Lower leg skin (tissue), 4 donors: ENCODE data around the gene KRT80. TPM values are rescaled to one million over a fixed set of nuclear protein-coding genes. Genes with fewer than 3 reads are reported as not detected.

Experiments used
- DNase-seq, 2 donors: peaks; one replicate each; pipeline ENCODE4 v3.0.0-alpha.2; 2019; ENCODE audit warnings: low spot score in 2 of 2
- H3K4me3 ChIP-seq: fragments of 200-600 bp; sonication (generic); 2 replicates; pipeline ENCODE4 v1.5.1; 2017; ENCODE audit warnings: mild to moderate bottlenecking, low read depth; ENCODE audit not compliant: poor library complexity, severe bottlenecking
- POLR2A ChIP-seq, 2 donors: fragments of 450-650 bp; IDR thresholded peaks; one replicate each; pipeline ENCODE4 v1.6.1; 2016 to 2017; ENCODE audit warnings: antibody characterized with exemption in 2 of 2, mild to moderate bottlenecking in 1 of 2, moderate library complexity in 1 of 2
- WGBS, 2 donors: methylation state at CpG; one replicate each; pipeline ENCODE4 v1.1.5; 2018; 5-methylcytosine and 5-hydroxymethylcytosine counted together
- intact Hi-C: fragments of 100-400 bp; cut with DNase I; formaldehyde crosslinking; loops from one replicate; pipeline ENCODE4 v1.15.0; 2023; ENCODE audit warnings: low total_unique reads
- total RNA-seq, 4 donors: library from RNA; depleted of rRNA; stranded (reverse); fragments of >200 nt; gene quantifications; one replicate each; pipeline ENCODE4 v1.1.0, GENCODE V29; 2016
- TF ChIP-seq, protein P1 (sequence below), 3 donors: fragments of 450-650 bp; IDR thresholded peaks; one replicate each; pipeline ENCODE4 v1.5.1; 2016; ENCODE audit warnings: antibody characterized with exemption in 3 of 3, mild to moderate bottlenecking in 3 of 3, moderate library complexity in 2 of 3

Gene KRT80
- total RNA-seq, 4 donors from 2014 or later, result 269 to 349 (median 275) TPM

DNA sequence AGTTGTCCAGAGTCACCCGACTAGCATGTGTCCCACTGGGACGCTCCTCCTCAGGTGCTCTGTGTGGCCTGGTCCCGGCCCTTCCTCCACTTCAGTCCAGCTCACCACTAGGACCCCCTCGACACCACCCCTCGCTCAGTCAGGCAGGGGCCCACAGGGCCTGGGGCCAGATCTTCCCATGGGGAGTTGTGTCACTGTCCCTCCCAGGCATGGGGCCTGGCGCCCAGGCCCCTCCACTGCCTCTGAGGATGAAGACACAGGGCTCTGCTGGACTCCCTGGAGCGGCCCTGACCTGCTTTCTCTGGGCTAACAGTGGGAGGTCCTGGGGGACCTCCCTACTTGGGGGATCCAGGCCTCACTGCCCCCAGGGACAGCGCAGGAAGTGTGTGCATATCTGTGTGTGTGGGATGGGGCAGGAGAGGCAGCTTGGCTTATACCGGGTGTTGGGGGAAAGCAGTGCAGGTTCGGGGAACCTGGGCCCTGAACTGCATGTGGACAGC lies 43.8 kb downstream of the KRT80 start:
- intact Hi-C loops, result no loop called here
- no peak overlapping the region for H3K4me3 ChIP-seq

DNA sequence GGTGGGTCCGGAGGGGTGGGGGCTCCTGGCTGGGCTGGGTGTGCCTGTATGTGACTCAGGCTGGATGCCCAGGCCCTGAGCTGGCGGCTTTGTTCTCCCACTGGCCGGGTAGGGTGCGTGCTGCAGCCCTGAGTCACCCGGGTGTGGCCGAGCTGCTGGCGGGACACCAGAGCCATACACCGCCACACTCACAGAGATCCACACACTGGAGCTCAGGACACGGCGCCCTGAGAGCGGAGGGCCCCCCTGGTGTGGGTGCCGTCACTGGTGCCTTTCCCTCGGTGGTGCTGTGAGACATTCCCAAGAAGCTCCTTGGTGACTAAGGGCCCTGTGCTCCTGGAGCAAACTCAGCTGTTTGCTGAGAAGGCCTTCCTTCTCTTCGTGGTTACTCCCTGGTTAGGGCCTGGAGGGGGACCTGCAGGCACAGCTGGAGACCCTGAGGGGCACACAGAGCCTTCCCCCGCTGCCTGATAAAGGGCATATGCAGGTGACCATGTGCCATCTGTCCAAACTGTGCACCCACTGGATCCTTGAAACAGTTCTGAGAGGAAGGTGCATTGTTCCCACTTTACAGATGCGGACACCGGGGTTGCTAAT lies 44.3 kb downstream of the KRT80 start:
- peak; percentile 93 to 99 for DNase-seq
- no peak overlapping the region for H3K4me3 ChIP-seq
- intact Hi-C loops, result no loop called here

More for the DNA sequence above, 43.8 kb downstream of the KRT80 start:
- no peak for DNase-seq
- WGBS, 2 donors, result 43 to 48% methylated on average over 9 to 10 of the region's 10 CpGs
- TF ChIP-seq, protein P1, sequence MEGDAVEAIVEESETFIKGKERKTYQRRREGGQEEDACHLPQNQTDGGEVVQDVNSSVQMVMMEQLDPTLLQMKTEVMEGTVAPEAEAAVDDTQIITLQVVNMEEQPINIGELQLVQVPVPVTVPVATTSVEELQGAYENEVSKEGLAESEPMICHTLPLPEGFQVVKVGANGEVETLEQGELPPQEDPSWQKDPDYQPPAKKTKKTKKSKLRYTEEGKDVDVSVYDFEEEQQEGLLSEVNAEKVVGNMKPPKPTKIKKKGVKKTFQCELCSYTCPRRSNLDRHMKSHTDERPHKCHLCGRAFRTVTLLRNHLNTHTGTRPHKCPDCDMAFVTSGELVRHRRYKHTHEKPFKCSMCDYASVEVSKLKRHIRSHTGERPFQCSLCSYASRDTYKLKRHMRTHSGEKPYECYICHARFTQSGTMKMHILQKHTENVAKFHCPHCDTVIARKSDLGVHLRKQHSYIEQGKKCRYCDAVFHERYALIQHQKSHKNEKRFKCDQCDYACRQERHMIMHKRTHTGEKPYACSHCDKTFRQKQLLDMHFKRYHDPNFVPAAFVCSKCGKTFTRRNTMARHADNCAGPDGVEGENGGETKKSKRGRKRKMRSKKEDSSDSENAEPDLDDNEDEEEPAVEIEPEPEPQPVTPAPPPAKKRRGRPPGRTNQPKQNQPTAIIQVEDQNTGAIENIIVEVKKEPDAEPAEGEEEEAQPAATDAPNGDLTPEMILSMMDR (IDR thresholded peaks at IDR 0.05), result no peak
- TF ChIP-seq POLR2A (IDR thresholded peaks at IDR 0.05), result no peak

DNA sequence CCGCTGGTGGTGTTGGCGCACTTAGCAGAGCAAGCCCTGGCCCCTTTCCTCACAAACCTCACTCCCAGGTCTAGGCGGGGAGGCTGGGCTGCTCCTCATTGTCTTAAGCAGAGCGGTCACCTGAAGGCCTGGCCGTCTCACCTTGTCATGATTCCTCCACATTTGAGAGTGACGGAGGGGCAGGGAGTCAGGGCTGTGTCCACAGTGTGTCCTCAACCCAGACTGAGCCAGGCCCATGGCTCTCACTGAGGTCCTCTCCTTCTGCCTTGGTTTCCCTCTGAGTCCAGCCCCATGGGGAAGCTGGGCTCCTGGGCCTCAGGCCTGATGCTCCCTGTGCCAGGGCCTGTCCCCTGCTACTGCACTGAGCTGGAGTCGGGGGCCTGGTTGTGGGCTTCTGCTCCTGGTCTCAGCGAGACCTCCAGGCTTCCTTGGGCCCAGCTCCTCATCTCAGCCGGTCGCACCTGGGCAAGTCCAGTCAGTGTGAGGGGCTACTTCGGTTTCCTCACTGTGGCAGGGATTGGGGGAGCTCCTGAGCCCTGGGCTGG lies 44.9 kb downstream of the KRT80 start:
- DNase-seq, result peak in 1 of 2 donors; percentile 89
- no peak overlapping the region for H3K4me3 ChIP-seq
- 45 to 46% methylated on average over 7 to 11 of the region's 11 CpGs for WGBS, 2 donors
- TF ChIP-seq, protein P1 (IDR thresholded peaks at IDR 0.05), result no peak
- no peak for TF ChIP-seq POLR2A (IDR thresholded peaks at IDR 0.05)
- intact Hi-C loops, result no loop called here

More for the DNA sequence above, 44.3 kb downstream of the KRT80 start:
- WGBS, 2 donors, result 16 to 38% methylated on average over 5 to 15 of the region's 17 CpGs
- TF ChIP-seq, protein P1 (IDR thresholded peaks at IDR 0.05), result no peak
- no peak for TF ChIP-seq POLR2A (IDR thresholded peaks at IDR 0.05)

DNA sequence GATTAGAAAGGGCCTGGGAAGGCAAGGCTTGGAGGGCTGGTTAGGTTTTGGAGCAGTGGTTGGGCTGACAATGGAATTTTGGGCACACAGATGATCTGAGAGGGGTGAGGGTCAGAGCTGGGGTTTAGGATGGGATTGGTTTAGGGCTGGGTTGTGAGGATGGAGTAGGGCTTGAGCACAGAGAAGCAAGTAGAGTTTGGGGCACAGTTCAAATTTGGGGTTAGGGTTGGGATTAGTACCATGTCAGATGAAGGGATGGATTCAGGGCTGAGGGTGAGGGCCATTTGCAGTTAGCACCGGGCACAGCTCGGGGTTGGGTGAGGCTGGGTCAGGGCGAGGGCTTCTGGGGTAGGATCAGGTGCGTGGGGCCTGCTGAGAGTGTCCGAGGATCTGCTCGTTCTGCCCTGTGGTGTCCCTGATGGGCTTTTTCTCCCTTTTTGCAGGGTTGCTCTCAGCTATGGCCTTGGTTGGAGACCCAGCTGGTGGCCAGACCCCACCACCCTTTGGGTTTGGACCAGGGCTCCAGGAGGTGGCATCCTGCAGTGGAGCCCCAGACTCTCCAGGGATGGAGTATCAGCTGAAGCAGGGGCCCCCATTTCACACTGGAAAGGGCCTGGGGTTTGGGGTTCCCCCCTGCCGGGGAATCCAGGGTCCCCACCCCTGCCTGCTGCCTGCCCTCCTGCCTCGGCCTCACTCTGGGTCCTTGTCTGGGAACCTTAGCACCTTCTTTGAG lies 45.6 kb downstream of the KRT80 start:
- no peak for TF ChIP-seq POLR2A (IDR thresholded peaks at IDR 0.05)
- TF ChIP-seq, protein P1 (IDR thresholded peaks at IDR 0.05), result no peak
- intact Hi-C loops, result no loop called here
- 69 to 72% methylated on average over 7 to 8 of the region's 8 CpGs for WGBS, 2 donors
- DNase-seq, result no peak
- H3K4me3 ChIP-seq, result no peak overlapping the region

DNA sequence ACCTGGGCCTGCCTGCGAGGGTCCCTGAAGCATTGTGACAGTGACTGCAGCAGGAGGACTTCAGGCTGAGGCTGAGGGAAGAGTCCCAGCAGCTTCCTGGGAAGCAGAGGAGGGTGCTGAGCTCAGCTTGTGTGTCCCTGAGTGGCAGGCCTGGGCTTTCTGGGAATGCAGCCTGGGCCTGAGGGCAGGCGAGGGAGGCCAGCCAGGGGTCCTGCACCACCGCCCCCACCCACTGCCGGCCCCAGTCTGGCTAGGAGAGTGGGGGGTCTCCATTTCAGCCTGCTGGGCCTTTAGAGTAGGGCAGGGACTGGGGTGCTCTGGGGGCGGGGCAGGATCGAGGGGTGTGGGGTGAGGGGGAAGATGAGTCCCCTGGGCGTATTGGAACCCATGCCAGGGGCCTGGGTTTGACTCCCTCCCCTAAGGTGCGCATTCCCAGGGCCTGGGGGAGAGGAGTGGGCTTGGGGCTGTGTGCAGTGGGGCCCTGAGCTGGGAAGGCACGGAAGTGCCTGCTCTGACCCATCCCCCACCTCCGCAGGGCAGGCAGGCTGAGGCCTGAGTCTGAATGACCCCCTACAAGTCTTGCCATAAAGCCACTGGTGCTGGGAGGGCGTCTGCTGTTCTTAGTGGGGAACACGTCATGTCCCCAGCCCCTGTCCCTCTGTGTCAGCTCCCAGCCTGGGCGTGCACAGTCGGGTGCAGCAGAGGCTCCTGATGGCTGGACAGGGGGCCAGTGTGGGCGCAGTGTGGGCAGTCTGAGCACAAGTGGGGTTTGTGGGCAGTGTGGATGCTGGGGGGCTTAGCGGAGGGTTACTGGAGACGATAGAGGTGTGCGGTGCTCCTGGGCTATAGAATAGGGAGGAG lies 46.4 kb downstream of the KRT80 start:
- 68 to 75% methylated on average over 14 of the region's 18 CpGs for WGBS, 2 donors
- intact Hi-C loops, result no loop called here
- DNase-seq, result no peak
- TF ChIP-seq POLR2A (IDR thresholded peaks at IDR 0.05), result no peak
- TF ChIP-seq, protein P1 (IDR thresholded peaks at IDR 0.05), result no peak
- no peak overlapping the region for H3K4me3 ChIP-seq
